Ovary (tissue), 3 donors: ENCODE results near the gene ITPK1.

Source experiments
- CTCF ChIP-seq, 3 donors: fragments of 450-650 bp in 2 of 3; fragments of 200-600 bp in 1 of 3; IDR thresholded peaks; one replicate each; pipeline versions ENCODE4 v1.5.1 to v1.8.0; 2016 to 2022; ENCODE audit warnings: antibody characterized with exemption in 3 of 3, mild to moderate bottlenecking in 1 of 3
- EP300 ChIP-seq: sonication (generic); formaldehyde crosslinking; IDR thresholded peaks from one replicate; pipeline ENCODE4 v1.6.1; 2017; ENCODE audit warnings: antibody characterized with exemption
- POLR2A ChIP-seq: fragments of 450-650 bp; IDR thresholded peaks from one replicate; pipeline ENCODE4 v1.6.1; 2017; ENCODE audit warnings: antibody characterized with exemption, mild to moderate bottlenecking, moderate library complexity
- donor health status: DM: no; HTN: no; CAD: no.

GRCh38 chr14:93161411-93161940, 45.8 kb upstream of the ITPK1 start:
- TF ChIP-seq CTCF (IDR thresholded peaks at IDR 0.05) = no peak
- TF ChIP-seq EP300 = no peak
- no peak for TF ChIP-seq POLR2A
